ENCODE data around the gene NRAP. TPM values are rescaled to one million over a fixed set of nuclear protein-coding genes. Genes with fewer than 3 reads are reported as not detected.

NRAP gene
- total and polyA plus RNA-seq, 2 of the 8 experiments (the other 6 are each of a cell fraction or from before 2014, with no cell fraction given): not detected

DNA sequence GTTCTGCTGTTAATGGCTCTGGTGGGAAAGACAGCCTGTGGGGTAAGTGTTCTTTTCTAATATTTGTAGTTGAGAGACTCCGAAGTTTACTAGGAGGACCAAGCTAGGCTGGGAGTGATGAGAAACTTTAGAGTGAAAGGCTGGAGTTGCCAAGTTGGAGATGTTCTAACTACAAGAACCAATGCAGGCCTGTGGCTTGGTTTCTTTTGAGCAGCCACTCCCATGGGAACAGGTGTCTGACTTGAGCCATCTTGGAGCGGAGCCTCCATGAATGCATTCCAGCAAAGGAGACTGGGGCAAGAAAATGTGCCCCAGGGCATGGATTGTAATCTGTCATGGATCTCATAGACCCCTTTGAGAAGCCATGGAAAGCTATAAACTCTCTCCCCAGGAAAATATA lies 110.7 kb downstream of the NRAP start:
- Histone ChIP-seq H2BK12ac (ENCODE audit: low read depth, low read length) (no peak overlapping the region), H3K23ac (ENCODE audit: insufficient read length) (no peak overlapping the region), H3K9ac (replicated peaks in 1 of 4; ENCODE audit: extremely low read depth in 1 of 4, low read depth in 3 of 4, low read length in 3 of 4) (no peak overlapping the region), H3K27ac (ENCODE audit: low read depth, low read length) (no peak overlapping the region), H2AK5ac (ENCODE audit: low read depth, low read length) (no peak overlapping the region), H3K4ac (replicated peaks; ENCODE audit: insufficient read length, low read depth, low read length) (no peak overlapping the region), H3K79me1 (ENCODE audit: low read depth, low read length) (no peaks in the 10 kb centered on the region), H2BK15ac (ENCODE audit: low read length) (no peak overlapping the region), H3K14ac (ENCODE audit: insufficient read length) (no peak overlapping the region), H3K9me3 (ENCODE audit: insufficient read depth in 2 of 2, low read depth in 1 of 2, low read length in 1 of 2) (no peaks in the 10 kb centered on the region), H4K20me1 (replicated peaks in 1 of 2; ENCODE audit: control insufficient read depth in 1 of 2, insufficient read depth in 2 of 2, low read length in 2 of 2) (peaks cover 2 to 8% of the 10 kb centered on the region in 2 experiments), H3K56ac (replicated peaks; ENCODE audit: insufficient read length, low read depth, low read length) (no peak overlapping the region), H2BK5ac (ENCODE audit: low read depth, low read length) (no peak overlapping the region), H4K8ac (ENCODE audit: extremely low read depth, insufficient read depth, low read length) (no peak overlapping the region), H2BK20ac (ENCODE audit: low read length) (no peak overlapping the region), H4K5ac (ENCODE audit: insufficient read length, low read depth, low read length) (no peak overlapping the region), H2AFZ (ENCODE audit: low read length) (no peak overlapping the region), H2BK120ac (replicated peaks; ENCODE audit: low read depth, low read length) (no peak overlapping the region), H3K36me3 (ENCODE audit: control insufficient read depth in 2 of 4, insufficient read depth in 4 of 4, low read length in 3 of 4) (no peaks in the 10 kb centered on the region), H3K4me2 (ENCODE audit: insufficient read depth in 1 of 2, low read depth in 2 of 2, low read length in 2 of 2) (no peak overlapping the region), H3K4me3 (ENCODE audit: extremely low read depth in 1 of 4, insufficient read depth in 2 of 4, low read depth in 3 of 4, low read length in 4 of 4) (no peak overlapping the region), H3K4me1 (replicated peaks in 1 of 4; ENCODE audit: control insufficient read depth in 3 of 4, insufficient read depth in 4 of 4, low read length in 3 of 4) (peaks cover 0 to 9% (median 5%) of the 10 kb centered on the region in 4 experiments; a peak in 6 of 7 replicates), H3K23me2 (ENCODE audit: low read depth, low read length) (no peaks in the 10 kb centered on the region), H4K91ac (replicated peaks; ENCODE audit: insufficient read length, low read length) (no peak overlapping the region), H3K27me3 (replicated peaks in 1 of 4; ENCODE audit: control insufficient read depth in 3 of 4, extremely low read depth in 1 of 4, insufficient read depth in 3 of 4, low read length in 3 of 4) (peaks cover 51 to 70% (median 65%) of the 10 kb centered on the region in 4 experiments), H3K18ac (ENCODE audit: extremely low read depth, low read length) (no peak overlapping the region), H3K79me2 (ENCODE audit: control insufficient read depth in 1 of 2, insufficient read depth in 2 of 2, low read length in 2 of 2) (no peaks in the 10 kb centered on the region)
- WGBS, 2 experiments (ENCODE audit: extremely low coverage in 1 of 2, insufficient coverage in 1 of 2, insufficient read length in 1 of 2, insufficient replicate concordance in 2 of 2, low coverage in 1 of 2, low lambda C conversion rate in 2 of 2, missing lambda C conversion rate in 1 of 2): 97% methylated on average over 2 of the region's 2 CpGs; no CpG with 5 or more reads in 1 of the 2 experiments
- TF ChIP-seq BRCA1 (IDR thresholded peaks at IDR 0.05; ENCODE audit: low read depth, low read length) (no peak), NRF1 (IDR thresholded peaks at IDR 0.05; ENCODE audit: low read depth, low read length) (no peak), PHF8 (conservative IDR thresholded peaks at IDR 0.05; ENCODE audit: low read depth, low read length) (no peak), EGR1 (IDR thresholded peaks at IDR 0.05; ENCODE audit: borderline replicate concordance, low read depth, low read length) (no peak), HDAC6 (IDR thresholded peaks at IDR 0.05; ENCODE audit: low read depth, low read length) (no peak)
- FAIRE-seq (no peak), DNase-seq (ENCODE audit: low read depth in 1 of 2, low spot score in 2 of 2) (no peak)
- ChIA-PET CTCF (ENCODE audit: partially characterized antibody) (interaction anchor here (2.4 kb wide), 1 partner anchor 10 kb away, joined by 12 read pairs; no protein-coding TSS in a partner anchor), POLR2A (ENCODE audit: partially characterized antibody) (no interaction called here)
